MV-4-11 (cell line): Measurements from ENCODE around the gene HABP2.

Experiments
- DNase-seq: peaks from one replicate; lab custom pipeline; 2025; lab: John Stamatoyannopoulos, UW

HABP2 gene

GRCh38 chr10:113552701-113553100 is at the start of gene HABP2:
Gene HABP2 (plus strand): TSS chr10:113553053. CDS start chr10:113553122, 69 bp downstream.
- DNase-seq, result no peak

DNA sequence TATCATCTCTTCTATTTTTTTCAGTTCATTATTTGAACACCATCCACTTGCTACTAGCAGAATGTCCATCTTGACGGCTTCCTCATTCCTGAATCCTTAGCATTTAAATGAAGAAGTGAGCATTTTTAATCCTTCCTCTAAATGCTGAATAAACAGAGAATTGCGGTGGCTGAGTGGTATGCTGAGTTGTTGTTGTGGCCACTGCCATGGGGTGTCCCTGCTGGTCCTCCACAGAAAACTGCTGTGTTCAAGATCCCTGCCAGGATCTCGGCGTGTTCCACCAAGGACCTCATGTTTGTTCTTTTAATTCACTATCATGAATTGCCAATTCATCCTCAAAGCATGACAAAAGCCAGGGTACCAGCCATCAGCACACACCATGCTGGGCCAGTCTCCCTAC is 48.9 kb upstream of the HABP2 start:
- peak; percentile 90 for DNase-seq

DNA sequence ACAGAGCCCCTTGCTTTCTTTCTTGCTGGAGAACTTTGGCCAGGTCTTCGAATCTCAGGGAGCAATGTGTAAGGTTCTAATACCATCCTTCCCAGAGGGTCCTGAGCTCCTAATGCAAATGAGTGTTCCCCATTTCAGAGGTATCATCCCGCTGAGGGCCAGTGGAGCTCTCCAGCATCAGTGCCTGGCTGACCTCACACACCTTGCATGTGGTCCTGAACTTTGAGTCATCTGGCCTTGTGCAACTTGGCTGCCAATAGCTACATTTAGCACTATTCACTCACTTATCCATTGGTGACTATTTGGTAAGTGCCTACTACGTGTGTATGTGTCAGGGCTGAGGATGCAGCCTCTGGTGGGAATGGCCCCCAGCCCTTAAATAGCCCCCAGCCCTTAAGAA is 48.4 kb upstream of the HABP2 start:
- DNase-seq, result no peak

DNA sequence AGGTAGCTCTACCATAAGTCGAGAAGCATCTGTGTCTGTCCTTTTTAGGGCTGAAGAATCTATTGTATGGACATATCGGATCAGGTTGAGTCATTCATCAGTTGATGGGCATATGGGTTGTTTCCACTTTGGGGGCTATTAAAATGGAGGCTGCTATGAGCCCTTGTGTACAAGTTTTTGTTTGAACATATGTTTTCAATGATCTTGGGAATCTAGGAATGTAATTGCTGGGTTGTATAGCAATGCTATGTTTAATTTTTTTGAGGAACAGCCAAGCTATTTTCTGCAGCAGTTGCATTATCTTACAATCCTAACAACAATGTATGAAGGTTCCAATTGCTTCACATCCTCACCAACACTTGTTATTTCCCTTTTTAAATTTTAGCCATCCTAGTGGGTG is 46.4 kb upstream of the HABP2 start:
- no peak for DNase-seq

GRCh38 chr10:113511419-113511818 is 41.4 kb upstream of the HABP2 start:
- no peak for DNase-seq

GRCh38 chr10:113515161-113515560 is 37.7 kb upstream of the HABP2 start:
- DNase-seq, result no peak

GRCh38 chr10:113515601-113516000 is 37.3 kb upstream of the HABP2 start:
- no peak for DNase-seq

DNA sequence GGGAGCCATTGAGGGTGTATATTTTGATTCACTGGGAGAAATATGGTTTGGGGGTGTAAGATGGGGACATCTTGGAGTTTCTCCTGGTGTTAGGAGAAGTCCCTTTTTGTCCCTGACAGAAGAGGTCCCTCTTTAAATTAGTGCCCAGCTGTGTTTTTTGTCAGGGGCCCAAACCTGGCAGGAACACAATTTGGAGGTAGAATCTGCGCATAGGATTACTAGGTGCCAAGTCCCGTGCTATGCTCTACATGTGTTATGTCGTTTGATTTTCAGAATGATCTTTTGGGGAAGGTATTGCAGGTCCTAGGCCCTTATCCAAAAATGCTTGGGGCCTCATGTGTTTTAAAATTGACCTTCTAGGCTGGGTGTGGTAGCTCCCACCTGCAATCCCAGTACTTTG is 36.8 kb upstream of the HABP2 start:
- no peak for DNase-seq

GRCh38 chr10:113517165-113517900 is 35.5 kb upstream of the HABP2 start:
- DNase-seq, result no peak

DNA sequence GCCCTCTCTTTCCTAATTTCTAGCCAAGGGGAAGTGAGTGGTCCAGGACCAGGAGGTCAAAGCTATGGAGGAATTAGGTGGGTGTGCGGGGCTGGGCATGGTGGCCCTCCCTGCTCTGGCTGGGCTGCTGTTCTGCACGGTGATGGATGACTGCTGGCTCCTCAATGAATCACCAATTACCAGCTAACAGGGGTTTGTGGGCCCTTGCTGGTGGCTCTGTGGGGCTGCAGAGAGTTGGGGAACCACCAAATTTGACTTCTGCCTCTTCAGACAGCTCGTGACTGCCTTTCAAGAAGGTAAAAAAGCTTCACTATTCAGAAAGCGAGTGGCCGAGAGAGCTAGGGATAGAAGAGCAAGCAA is 35.0 kb upstream of the HABP2 start:
- DNase-seq, result no peak

- DNase-seq, result no peak
Measured at GRCh38 chr10:113518415-113518814, 34.4 kb upstream of the HABP2 start.

DNA sequence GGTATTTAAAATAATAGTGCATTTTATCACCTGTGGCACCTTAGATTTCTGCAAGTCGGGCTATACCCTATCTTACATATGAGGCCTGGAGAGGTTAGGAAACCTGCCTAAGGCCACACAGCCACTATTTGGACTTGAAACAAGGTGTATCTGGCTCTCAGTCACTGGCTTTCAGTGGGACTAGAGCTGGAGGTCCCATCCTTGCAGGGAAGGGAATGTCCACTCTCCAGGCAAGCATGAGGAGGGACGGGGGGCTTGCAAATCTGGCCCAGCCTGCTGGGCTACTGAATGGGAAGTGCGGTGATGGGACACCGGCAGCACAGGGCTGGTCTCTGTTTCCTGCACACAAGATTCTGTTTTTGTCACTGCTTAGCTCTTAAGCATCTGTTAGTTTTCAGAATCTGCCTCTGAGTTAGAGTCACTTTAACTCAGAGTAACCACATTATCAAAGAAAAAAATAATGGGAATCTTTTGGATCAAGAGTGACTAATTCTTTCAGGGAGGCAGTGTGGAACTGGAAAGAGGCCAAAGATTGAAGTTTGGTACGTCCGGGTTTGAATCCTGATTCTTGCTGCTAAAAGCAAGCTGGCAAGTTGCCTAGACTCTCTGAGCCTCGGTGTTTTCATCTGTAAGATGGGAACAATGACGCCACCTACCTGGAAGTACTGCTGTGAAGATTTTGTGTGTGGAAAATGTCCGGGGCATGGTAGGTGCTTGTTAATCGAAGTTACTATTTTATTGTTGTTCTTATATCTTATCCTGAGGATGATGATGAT is 33.8 kb upstream of the HABP2 start:
- no peak for DNase-seq

DNA sequence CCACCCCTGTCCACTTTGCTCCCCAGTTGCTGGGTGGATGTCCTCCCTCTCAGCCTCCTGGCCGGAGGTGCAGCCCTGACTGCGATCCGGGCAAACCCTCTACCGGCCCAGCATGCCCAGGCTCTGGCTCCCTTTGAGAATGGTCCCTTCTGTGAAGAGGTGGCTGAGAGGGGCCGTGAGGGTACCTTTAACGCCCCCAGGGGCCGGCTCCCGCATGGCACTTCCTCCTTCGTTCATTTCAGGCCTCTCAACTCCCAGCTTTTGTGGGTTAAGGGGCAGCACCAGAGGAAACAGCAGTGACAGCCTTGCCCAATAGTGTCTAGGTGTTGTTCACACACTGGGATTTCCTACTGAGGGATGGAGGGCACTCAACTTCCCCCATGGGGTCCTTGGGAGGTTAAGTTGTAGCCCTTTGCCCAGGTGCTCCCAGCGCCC is 33.2 kb upstream of the HABP2 start:
- DNase-seq, result peak; percentile 24

GRCh38 chr10:113520261-113520660 is 32.6 kb upstream of the HABP2 start:
- no peak for DNase-seq

- peak; percentile 44 for DNase-seq
Measured at GRCh38 chr10:113520690-113521474, 32.0 kb upstream of the HABP2 start.

DNA sequence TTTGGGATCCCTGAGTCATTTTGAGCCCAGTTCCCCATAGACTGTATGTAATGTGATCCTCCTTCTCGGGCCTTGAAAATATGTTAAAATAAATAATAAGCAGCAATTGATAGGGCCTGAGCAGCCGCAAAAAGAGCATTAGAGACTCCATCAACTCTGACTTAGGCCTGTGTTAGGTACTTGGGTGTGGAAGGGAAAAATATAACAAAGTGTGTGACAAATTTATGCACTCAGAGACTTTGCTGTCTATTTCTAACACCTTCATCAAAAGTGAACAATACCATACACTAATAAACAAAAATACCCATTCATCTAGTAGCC is 31.4 kb upstream of the HABP2 start:
- no peak for DNase-seq

DNA sequence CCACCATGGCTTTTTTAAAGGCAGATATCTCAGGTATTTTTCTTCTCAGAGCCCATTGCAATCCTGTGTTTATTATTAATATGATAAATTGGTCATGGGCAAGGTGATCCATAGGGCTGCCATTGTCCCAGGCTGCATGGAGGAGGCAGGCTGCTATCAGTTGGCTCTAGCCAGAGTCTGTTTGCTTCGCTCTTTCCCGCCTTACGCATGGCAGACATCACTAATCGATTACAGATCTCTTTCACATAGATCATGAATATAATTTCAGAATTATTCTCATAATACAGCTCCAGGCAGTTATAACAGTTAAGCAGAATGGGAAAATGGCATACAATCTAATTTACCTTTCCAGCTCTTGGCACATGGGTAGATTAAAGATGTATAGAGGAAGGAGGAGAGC is 30.4 kb upstream of the HABP2 start:
- DNase-seq, result no peak

DNA sequence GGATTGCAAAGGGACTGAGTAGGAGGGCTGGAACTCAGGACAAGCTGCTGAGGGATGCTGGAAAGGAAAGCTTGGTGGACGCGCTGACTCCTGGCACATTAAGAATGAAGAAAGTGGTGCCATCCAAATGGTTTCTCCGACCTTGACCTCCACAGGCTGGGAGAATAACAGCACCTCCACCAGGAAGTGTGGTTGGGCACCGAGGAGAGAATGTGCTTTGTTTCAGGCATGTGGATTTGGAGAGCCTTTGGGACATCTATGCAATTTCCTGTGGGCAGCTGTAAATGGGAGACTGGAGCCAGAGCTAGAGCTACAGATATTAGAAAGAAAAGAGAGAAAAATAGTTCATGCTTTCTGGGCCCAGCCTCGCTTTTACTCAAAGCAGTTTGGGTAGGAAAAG is 29.8 kb upstream of the HABP2 start:
- no peak for DNase-seq

GRCh38 chr10:113523628-113524027 is 29.2 kb upstream of the HABP2 start:
- DNase-seq, result no peak

- DNase-seq, result no peak
Measured at GRCh38 chr10:113524120-113524519, 28.7 kb upstream of the HABP2 start.

- DNase-seq, result no peak
Measured at GRCh38 chr10:113524539-113525490, 28.0 kb upstream of the HABP2 start.

DNA sequence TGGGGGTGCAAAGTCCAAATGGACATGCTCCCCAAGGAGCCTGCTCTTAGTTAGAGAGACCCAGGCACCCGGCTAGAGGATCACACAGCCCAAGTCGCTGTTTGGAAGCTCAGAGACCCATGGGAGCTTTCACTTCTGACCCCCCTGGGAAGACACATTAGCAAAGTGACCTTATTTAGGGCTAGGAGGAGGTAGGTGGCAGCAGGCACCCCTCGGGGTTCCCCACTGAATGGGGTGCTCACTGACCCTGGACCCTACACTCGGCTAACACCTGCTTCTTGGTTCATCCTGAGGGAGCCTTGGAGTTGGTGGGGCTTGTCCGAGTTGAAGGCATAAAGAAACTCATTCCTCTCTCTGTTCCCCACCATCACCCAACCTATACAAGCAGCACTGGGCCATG is 27.1 kb upstream of the HABP2 start:
- no peak for DNase-seq
